Activated T-cell treated with anti-CD3 and anti-CD28 coated beads, Interleukin-2, amount 50 U/mL, for 24 hours (primary cell): ENCODE data around the gene HIF3A.

Source experiments
- DNase-seq: peaks from one replicate; pipeline ENCODE4 v3.0.0-alpha.2; 2020
- H3K27ac Mint-ChIP-seq: 2 replicates; pipeline ENCODE4 v1.8.0; 2020; ENCODE audit warnings: mild to moderate bottlenecking, mixed read lengths
- H3K27me3 Mint-ChIP-seq: 2 replicates; pipeline ENCODE4 v1.8.0; 2020; ENCODE audit warnings: mixed read lengths
- H3K36me3 Mint-ChIP-seq: 2 replicates; pipeline ENCODE4 v1.8.0; 2020; ENCODE audit warnings: low read depth, mixed read lengths
- H3K4me1 Mint-ChIP-seq: 2 replicates; pipeline ENCODE4 v1.8.0; 2020; ENCODE audit warnings: low read depth, mixed read lengths
- H3K4me3 Mint-ChIP-seq: 2 replicates; pipeline ENCODE4 v1.8.0; 2020; ENCODE audit warnings: mild to moderate bottlenecking, moderate library complexity, mixed read lengths
- H3K9me3 Mint-ChIP-seq: 2 replicates; pipeline ENCODE4 v1.8.0; 2020; ENCODE audit warnings: mixed read lengths

The HIF3A gene

GRCh38 chr19:46337487-46337886 lies 40.6 kb downstream of the HIF3A start:
- no peaks in the 10 kb centered on the region for H3K36me3 Mint-ChIP-seq
- H3K27ac Mint-ChIP-seq = no peak overlapping the region
- H3K27me3 Mint-ChIP-seq = peaks cover 3% of the 10 kb centered on the region
- H3K4me1 Mint-ChIP-seq = no peaks in the 10 kb centered on the region
- no peak overlapping the region for H3K4me3 Mint-ChIP-seq
- DNase-seq = no peak
- H3K9me3 Mint-ChIP-seq = no peaks in the 10 kb centered on the region

DNA sequence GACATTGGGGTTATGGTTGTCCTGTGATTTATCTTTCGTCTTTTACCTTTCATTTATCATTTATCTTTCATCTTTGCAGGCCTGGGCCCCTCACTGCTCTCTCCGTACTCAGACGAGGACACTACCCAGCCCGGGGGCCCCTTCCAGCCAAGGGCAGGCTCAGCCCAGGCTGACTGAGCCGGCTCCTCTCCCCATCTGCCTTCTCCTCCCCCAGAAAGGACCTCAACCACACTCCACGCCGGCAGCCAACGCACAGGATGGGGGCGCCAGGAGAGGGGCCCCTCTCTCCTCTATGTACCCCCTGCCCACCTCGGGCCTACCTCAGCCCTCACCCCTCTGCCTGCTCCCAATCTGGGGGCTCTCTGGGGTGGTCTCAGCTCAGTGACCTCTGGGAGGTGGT lies 42.6 kb downstream of the HIF3A start:
- Mint-ChIP-seq H3K4me3 (no peak overlapping the region), H3K27me3 (peaks cover 3% of the 10 kb centered on the region), H3K4me1 (no peaks in the 10 kb centered on the region), H3K36me3 (no peaks in the 10 kb centered on the region), H3K27ac (no peak overlapping the region), H3K9me3 (no peaks in the 10 kb centered on the region)
- DNase-seq = no peak

- Mint-ChIP-seq H3K4me1 (no peaks in the 10 kb centered on the region), H3K36me3 (no peaks in the 10 kb centered on the region), H3K27me3 (peaks cover 3% of the 10 kb centered on the region), H3K4me3 (no peak overlapping the region), H3K27ac (no peak overlapping the region), H3K9me3 (no peaks in the 10 kb centered on the region)
- no peak for DNase-seq
These were observed 43.3 kb downstream of the HIF3A start for GRCh38 chr19:46340051-46340659.

DNA sequence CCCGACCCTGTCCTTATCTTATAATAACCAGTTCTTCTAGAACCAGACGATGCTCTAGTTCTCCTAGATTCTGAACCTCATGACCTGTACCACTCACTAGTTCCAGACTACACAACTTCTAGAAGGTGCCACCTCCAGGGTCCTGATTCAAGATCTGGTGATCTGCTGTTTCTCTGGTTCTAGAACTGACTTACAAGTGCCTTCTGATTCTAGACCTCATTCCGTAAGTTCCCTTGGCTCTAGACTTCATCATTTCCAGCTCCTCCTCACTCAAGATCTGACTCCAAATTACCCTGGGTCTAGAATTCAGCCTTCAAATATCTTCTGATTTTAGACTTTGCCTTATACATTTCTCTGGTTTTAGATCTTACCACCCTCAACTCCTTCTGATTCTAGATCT lies 45.1 kb downstream of the HIF3A start:
- Mint-ChIP-seq H3K27me3 (peaks cover 3% of the 10 kb centered on the region), H3K4me1 (peaks cover 6% of the 10 kb centered on the region), H3K36me3 (peaks cover under 1% of the 10 kb centered on the region), H3K9me3 (no peaks in the 10 kb centered on the region), H3K27ac (no peak overlapping the region), H3K4me3 (no peak overlapping the region)
- no peak for DNase-seq

GRCh38 chr19:46344363-46344762 lies 47.5 kb downstream of the HIF3A start:
- no peak for DNase-seq
- Mint-ChIP-seq H3K27ac (no peak overlapping the region), H3K9me3 (no peaks in the 10 kb centered on the region), H3K27me3 (peaks cover 3% of the 10 kb centered on the region), H3K36me3 (peaks cover 24% of the 10 kb centered on the region), H3K4me3 (no peak overlapping the region), H3K4me1 (peaks cover 25% of the 10 kb centered on the region)

DNA sequence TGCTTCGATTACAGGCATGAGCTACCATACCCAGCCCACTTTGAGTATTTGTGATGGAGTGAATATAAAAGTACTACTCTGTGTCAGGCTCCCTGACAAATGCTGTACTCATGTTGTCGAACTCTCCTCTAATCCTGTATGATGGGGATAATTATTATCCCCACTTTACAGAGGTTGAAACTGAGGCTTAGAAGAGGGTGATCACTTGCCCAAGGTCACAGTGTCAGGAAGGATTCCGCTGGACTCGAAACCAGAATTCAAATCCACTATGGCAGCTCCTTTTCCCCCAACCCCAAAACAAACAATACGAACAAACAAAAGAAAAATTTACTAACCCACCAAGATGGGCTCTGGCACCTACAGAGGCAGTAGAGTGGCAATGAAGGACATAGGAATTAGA lies 48.3 kb downstream of the HIF3A start:
- Mint-ChIP-seq H3K9me3 (no peaks in the 10 kb centered on the region), H3K4me1 (peaks cover 32% of the 10 kb centered on the region), H3K4me3 (no peak overlapping the region), H3K27me3 (peaks cover 2% of the 10 kb centered on the region), H3K36me3 (peaks cover 31% of the 10 kb centered on the region), H3K27ac (no peak overlapping the region)
- DNase-seq = no peak

GRCh38 chr19:46346821-46347571 lies 50.2 kb downstream of the HIF3A start, which contains the start of gene PPP5C:
PPP5C (plus strand) TSS chr19:46347087; CDS start chr19:46347097, 10 bp downstream.
- peak; percentile 92 for DNase-seq
- Mint-ChIP-seq H3K27me3 (no peaks in the 10 kb centered on the region), H3K4me1 (peaks cover 51% of the 10 kb centered on the region), H3K36me3 (peaks cover 47% of the 10 kb centered on the region), H3K9me3 (no peaks in the 10 kb centered on the region), H3K4me3 (peak within 1 kb of the TSS; percentile 98), H3K27ac (peak within 1 kb of the TSS; percentile 96)

GRCh38 chr19:46347572-46347883 lies 50.7 kb downstream of the HIF3A start:
- DNase-seq = no peak
- peak overlapping the region; percentile 98 for H3K4me3 Mint-ChIP-seq
- H3K4me1 Mint-ChIP-seq = peaks cover 52% of the 10 kb centered on the region
- H3K27ac Mint-ChIP-seq = peak overlapping the region; percentile 96
- H3K9me3 Mint-ChIP-seq = no peaks in the 10 kb centered on the region
- H3K36me3 Mint-ChIP-seq = peaks cover 52% of the 10 kb centered on the region
- no peaks in the 10 kb centered on the region for H3K27me3 Mint-ChIP-seq

GRCh38 chr19:46347985-46348384 lies 51.1 kb downstream of the HIF3A start:
- H3K4me1 Mint-ChIP-seq = peaks cover 52% of the 10 kb centered on the region
- peaks cover 55% of the 10 kb centered on the region for H3K36me3 Mint-ChIP-seq
- no peak for DNase-seq
- no peaks in the 10 kb centered on the region for H3K27me3 Mint-ChIP-seq
- H3K4me3 Mint-ChIP-seq = peak overlapping the region; percentile 98
- H3K9me3 Mint-ChIP-seq = no peaks in the 10 kb centered on the region
- peak overlapping the region; percentile 96 for H3K27ac Mint-ChIP-seq

DNA sequence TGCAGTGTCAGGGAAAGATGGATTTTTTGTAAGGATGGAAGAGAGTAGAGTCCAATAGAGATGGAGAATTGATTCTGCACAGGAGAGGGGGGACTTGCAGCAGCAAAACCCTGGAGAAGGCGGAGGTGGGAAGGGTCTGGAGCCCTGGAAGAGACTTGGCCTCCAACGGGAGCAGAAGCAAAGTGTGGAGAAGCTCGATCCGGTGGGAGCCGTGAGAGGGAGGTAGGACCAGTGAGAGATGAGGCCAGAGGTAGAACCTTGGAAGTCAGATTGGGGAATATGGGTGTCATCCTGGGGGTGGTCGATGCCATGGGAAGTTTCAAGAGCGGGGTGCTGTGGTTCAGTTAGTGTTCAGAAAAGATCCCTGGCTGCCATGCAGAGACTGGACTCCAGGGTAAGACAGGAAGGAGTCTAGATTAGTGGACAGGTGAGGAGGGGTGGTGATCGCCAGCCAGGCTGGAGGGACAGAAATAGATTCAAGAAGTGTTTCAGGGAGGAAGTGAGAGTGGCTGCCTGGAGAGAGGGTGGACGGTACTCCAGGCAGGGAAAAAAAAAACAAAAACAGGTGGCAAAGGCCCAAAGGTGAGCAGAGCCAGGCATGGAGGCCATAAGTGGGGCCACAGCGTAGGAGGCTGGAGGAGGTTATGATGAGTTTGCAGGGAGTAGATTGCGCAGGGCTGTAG lies 52.6 kb downstream of the HIF3A start:
- Mint-ChIP-seq H3K9me3 (no peaks in the 10 kb centered on the region), H3K4me1 (peaks cover 54% of the 10 kb centered on the region), H3K36me3 (peaks cover 69% of the 10 kb centered on the region), H3K27me3 (no peaks in the 10 kb centered on the region), H3K27ac (peak overlapping the region; percentile 96), H3K4me3 (peak overlapping the region; percentile 98)
- DNase-seq = no peak

GRCh38 chr19:46350029-46350757 lies 53.4 kb downstream of the HIF3A start:
- peak; percentile 42 for DNase-seq
- peaks cover 57% of the 10 kb centered on the region for H3K4me1 Mint-ChIP-seq

GRCh38 chr19:46350758-46351159 lies 53.9 kb downstream of the HIF3A start:
- no peaks in the 10 kb centered on the region for H3K27me3 Mint-ChIP-seq
- peak overlapping the region; percentile 96 for H3K27ac Mint-ChIP-seq
- H3K4me1 Mint-ChIP-seq = peaks cover 63% of the 10 kb centered on the region
- peak overlapping the region; percentile 98 for H3K4me3 Mint-ChIP-seq
- peak; percentile 64 for DNase-seq
- no peaks in the 10 kb centered on the region for H3K9me3 Mint-ChIP-seq
- peaks cover 82% of the 10 kb centered on the region for H3K36me3 Mint-ChIP-seq

More at GRCh38 chr19:46350029-46350757, 53.4 kb downstream of the HIF3A start:
- Mint-ChIP-seq H3K4me3 (peak overlapping the region; percentile 98), H3K27me3 (no peaks in the 10 kb centered on the region), H3K27ac (peak overlapping the region; percentile 96), H3K36me3 (peaks cover 76% of the 10 kb centered on the region), H3K9me3 (no peaks in the 10 kb centered on the region)

DNA sequence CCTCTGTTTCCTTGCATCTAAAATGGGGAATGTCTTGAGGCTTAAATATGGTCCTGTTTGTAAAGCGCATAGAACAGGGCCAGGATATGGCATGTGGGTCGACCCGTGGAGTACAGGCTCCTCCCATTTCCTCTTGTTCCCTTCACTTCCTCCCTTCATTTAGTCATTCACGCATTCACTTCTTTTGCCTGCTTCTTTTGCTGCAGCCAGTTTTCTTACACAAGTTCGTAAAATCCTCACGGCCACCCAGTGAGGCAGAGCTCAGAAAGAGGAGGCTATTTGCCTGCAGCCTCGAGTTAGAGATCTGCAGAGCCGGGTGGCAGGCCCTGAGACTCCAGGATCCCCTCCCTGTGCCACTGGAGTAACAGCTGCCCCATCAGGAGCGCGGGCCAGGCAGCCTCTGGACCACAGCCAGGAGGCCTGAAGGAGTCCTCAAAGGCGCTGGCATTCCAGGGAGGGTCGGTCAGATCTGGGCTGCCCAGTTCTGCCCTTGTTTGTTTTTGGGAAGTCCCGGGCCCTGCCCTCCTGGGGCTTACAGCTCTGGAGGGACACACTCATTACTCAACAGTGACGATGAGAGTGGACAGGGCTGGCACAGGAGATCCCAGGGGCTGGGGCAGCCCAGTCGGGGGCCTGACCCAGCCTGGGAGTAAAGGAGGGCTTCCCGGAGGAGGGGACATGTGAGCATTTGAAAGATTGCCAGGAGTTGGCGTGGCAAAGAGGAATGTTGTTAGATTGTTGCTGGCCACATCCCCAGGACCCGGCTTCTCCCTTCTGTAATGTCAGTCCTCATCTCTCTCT lies 54.6 kb downstream of the HIF3A start:
- Mint-ChIP-seq H3K9me3 (no peaks in the 10 kb centered on the region), H3K27ac (peak overlapping the region; percentile 96), H3K27me3 (no peaks in the 10 kb centered on the region), H3K36me3 (peaks cover 89% of the 10 kb centered on the region), H3K4me1 (peaks cover 64% of the 10 kb centered on the region), H3K4me3 (peak overlapping the region; percentile 98)
- peak; percentile 40 for DNase-seq
